Stimulated activated naive CD8-positive, alpha-beta T cell treated with anti-CD3 and anti-CD28 coated beads, Interleukin-15, amount 100 ng/mL, for 72 hours (primary cell): ENCODE data around the gene SCAPER.
"Not testable (repeated sequence)": the region's sequence is repeated elsewhere in the genome, so short reads cannot be mapped to it uniquely, and the experiment has no call there.

Experiments
- ATAC-seq: fragments of 150-1000 bp; cut with Tn5 transposase; 2 replicates; pipeline ENCODE4 v1.10.0; 2021; ENCODE audit warnings: mild to moderate bottlenecking, moderate library complexity
- DNase-seq, 2 donors: peaks; one replicate each; pipeline ENCODE4 v3.0.0; 2021 to 2022
- H3K27ac Mint-ChIP-seq, 2 donors: one replicate each; pipeline ENCODE4 v1.8.0; 2022; ENCODE audit warnings: mild to moderate bottlenecking in 2 of 2, mixed read lengths in 2 of 2, moderate library complexity in 2 of 2
- H3K27me3 Mint-ChIP-seq: one replicate; pipeline ENCODE4 v1.8.0; 2022; ENCODE audit warnings: mixed read lengths
- H3K4me1 Mint-ChIP-seq: one replicate; pipeline ENCODE4 v1.8.0; 2022; ENCODE audit warnings: mild to moderate bottlenecking, mixed read lengths
- H3K4me3 Mint-ChIP-seq, 2 donors: one replicate each; pipeline ENCODE4 v1.8.0; 2022; ENCODE audit warnings: mild to moderate bottlenecking in 2 of 2, mixed read lengths in 2 of 2, moderate library complexity in 1 of 2
- H3K9me3 Mint-ChIP-seq, 2 donors: one replicate each; pipeline ENCODE4 v1.8.0; 2022; ENCODE audit warnings: mixed read lengths in 2 of 2

Gene SCAPER

DNA sequence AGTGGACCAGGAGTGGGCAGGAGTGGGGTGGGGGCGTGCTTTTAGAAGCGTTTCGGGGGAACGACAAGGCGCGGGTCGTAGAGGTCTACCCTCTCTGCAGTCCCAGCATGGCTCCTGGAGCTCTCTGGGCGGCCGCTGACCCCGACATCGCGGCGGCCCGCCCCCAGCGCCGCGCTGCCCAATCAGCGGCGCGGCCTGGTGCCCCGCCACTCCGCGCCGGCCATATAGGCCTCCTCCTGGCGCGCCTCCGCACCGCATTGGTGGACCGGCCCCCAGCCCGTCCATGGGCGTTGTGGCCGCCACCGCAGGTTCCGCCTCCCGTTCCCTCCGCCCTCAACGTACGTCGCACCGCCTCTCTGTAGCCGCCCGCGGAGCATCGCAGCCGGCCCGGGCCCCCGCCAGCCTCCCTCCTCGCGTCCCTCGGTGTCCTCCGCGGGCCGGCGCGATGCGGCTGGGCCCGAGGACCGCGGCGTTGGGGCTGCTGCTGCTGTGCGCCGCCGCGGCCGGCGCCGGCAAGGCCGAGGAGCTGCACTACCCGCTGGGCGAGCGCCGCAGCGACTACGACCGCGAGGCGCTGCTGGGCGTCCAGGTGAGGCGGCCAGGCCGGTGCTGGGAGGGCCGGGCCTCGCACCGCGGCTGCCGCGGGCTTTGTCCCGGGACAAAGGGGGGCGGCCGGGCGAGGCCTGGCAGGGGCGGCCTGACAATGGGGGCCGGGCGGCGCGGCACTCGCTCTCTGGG is 26.4 kb upstream of the SCAPER start, which contains the start of gene RCN2:
Gene RCN2 (plus strand): TSS at position 353 of the 738 bp plus-strand sequence. CDS start 93 bp downstream, at position 446.
- ATAC-seq (peak; percentile 99), DNase-seq (peak; percentile 94 to 95)
- H3K4me1 Mint-ChIP-seq = peaks cover 43% of the 10 kb centered on the region
- H3K27ac Mint-ChIP-seq = peak within 1 kb of the TSS; percentile 84 to 89
- H3K4me3 Mint-ChIP-seq = peak within 1 kb of the TSS; percentile 84 to 86
- H3K9me3 Mint-ChIP-seq = no peaks in the 10 kb centered on the region
- no peaks in the 10 kb centered on the region for H3K27me3 Mint-ChIP-seq

DNA sequence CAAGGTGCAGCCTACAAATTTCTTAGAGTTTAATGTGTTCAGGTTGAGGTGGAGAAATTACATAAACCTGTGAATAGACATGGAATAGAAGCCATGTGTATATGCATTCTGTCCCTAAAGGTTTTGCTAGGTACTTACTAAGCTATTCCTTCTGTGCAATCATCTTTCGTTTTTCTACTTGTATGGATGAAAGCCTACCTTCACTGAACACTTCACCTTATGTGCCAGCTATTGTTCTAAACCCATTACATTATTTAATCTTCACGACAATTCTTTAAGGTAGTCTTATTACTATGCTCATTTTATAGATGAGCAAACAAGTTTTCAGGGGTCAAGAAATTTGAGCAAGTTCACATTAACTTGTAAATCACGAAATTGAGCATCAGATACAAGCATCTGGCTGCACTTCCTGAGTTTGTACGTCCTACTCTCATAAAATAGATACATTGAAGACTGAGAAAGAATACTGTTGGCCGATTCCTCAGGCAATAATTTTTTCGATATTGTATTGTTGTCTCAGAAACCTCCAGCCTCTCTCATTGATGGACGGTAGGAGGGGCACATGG is 25.8 kb upstream of the SCAPER start:
- Mint-ChIP-seq H3K4me3 (peak overlapping the region; percentile 84 to 86), H3K4me1 (peaks cover 40% of the 10 kb centered on the region), H3K27ac (peak overlapping the region; percentile 42 to 50), H3K27me3 (no peaks in the 10 kb centered on the region), H3K9me3 (no peaks in the 10 kb centered on the region)
- DNase-seq = no peak
- ATAC-seq = no peak

DNA sequence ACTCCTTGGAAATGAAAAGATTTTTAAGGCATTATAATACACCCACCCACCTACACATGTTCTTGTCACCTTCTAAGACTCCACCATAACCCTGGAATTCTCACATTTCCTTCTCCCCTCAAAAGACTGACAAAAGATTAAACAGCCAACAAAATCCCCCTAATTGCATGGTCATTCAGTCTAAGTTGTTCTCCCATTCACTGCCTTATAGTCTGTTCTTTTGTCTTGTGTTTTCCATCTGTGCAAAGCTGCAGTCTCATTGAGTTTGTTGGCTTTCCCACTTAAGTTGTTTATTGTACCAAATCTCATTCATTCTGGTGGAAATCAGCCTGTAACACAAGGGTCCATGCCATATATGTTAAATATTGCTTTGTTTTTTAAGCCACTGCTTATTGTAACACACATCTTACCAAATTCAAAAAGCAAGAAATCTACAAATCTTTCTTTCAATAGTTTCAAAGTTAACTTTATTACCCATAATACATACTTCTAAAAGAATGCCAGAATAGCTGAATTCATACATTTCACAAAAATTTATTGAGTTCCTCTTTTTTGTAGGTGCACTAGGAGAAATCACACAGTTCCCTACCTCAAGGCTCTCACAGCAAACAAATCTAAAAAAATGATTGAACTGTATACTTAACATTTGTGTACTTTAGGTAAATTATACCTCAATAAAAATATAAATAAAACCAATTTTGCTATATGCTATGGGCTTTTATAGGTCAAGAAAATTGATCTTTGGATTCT is 24.0 kb upstream of the SCAPER start:
- Mint-ChIP-seq H3K27me3 (no peaks in the 10 kb centered on the region), H3K4me3 (no peak overlapping the region), H3K27ac (no peak overlapping the region), H3K9me3 (no peaks in the 10 kb centered on the region), H3K4me1 (peaks cover 29% of the 10 kb centered on the region)
- ATAC-seq (no peak), DNase-seq (no peak)

DNA sequence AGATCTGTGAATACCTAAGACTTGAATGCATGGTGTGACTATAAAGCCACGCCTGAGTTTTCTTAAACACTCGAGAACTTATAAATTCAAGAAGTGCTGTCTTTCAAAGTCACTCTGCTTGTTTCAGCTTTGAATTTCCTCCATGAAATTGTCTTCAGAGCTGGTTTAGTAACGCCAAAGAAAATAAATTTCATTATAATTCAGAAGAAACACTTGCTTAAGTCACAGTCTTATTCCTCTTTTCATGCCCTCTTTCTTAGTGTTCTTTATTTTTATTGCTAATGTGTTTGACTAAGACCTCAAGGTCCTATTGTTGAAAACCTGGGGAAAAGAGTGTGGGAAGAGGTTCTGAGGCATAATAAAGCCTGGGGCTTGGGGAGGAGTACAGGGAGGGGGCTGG is 23.1 kb upstream of the SCAPER start:
- Mint-ChIP-seq H3K9me3 (no peaks in the 10 kb centered on the region), H3K27ac (no peak overlapping the region), H3K4me3 (no peak overlapping the region), H3K4me1 (peaks cover 22% of the 10 kb centered on the region), H3K27me3 (peaks cover 5% of the 10 kb centered on the region)
- no peak for DNase-seq
- no peak for ATAC-seq

DNA sequence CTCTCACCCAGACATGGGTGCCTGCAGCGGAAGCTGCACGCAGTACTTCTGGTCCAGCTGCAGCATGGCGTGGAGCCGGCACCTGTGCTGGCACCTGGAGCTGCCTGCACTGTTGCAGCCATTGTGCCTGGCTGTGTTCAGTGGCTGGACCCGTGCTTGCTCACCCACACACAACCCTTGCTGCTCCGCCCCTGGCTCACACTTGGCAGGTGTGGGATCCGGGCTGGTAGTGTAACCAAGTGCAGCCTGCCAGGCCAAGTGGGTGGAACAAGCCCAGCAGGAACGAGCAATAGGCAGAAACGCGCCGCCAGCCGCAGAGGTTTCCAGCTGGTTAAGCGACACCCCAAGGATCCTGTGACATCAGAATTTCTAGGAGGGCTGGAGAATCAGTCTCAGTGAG is 11.2 kb upstream of the SCAPER start:
- Mint-ChIP-seq H3K4me1 (no peaks in the 10 kb centered on the region), H3K9me3 (peaks cover 0 to 5% of the 10 kb centered on the region in 2 donors), H3K27me3 (peaks cover 18% of the 10 kb centered on the region), H3K4me3 (no peak overlapping the region), H3K27ac (no peak overlapping the region)
- no peak for DNase-seq
- ATAC-seq = no peak

DNA sequence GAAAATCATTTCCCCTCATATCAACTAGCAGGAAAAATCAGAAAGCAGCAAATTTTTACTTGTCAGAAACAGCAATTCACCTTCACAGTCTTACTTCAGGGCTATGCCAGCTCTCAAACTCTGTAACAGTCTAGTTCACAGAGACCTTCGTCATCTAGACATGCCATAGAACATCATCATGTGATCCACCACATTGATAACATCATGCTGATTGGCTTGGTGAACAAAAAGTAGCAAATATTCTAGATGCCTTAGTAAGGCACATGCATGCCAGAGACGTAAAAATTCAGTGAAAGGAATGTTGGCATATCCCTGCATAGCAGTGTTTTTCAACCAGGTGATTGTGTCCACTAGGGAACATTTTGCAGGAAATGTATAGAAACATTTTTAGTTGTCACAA is 8.6 kb upstream of the SCAPER start:
- Mint-ChIP-seq H3K27me3 (peaks cover 18% of the 10 kb centered on the region), H3K4me1 (no peaks in the 10 kb centered on the region), H3K27ac (no peak overlapping the region), H3K4me3 (no peak overlapping the region), H3K9me3 (no peaks in the 10 kb centered on the region)
- ATAC-seq (no peak), DNase-seq (no peak)

DNA sequence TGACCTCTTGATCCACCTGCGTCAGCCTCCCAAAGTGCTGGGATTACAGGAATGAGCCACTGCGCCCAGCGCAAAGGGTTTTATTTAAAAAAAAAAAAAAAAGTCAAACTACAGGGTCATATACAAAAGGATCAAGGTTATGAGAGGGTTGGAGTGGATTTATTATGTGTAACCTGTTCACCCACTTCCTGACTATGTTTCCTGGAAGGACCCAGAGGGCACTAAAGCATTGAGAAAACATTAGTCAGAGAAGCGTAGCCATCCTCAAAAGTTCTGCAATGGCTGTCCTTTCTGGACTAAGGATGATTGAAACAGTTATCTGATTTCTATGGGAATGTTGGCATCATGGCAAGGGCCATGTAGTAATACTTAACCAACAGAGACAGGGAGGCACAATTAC is 7.3 kb upstream of the SCAPER start:
- no peaks in the 10 kb centered on the region for H3K9me3 Mint-ChIP-seq
- H3K27ac Mint-ChIP-seq = no peak overlapping the region
- no peaks in the 10 kb centered on the region for H3K4me1 Mint-ChIP-seq
- H3K4me3 Mint-ChIP-seq = no peak overlapping the region
- ATAC-seq = no peak
- no peak for DNase-seq
- peaks cover 8% of the 10 kb centered on the region for H3K27me3 Mint-ChIP-seq

DNA sequence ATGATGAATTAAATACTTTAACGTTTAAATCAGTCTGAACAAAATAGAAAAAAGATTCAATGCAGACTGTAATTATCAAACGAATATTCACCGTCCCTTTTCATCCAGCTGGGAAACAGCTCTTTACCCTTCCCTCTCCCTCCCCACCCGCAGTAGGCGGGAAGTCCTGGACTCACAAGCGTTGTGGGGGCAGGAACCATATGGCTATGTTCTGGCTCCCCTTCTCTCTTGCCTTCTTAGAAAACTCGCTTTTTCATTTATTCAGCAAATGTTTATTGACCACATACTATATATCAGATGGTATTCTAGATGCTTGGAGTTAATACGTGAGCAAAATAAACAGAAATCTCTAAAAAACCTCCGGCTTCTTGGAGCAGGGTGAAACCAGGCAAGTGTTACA is 715 bp upstream of the SCAPER start:
- Mint-ChIP-seq H3K4me3 (peak overlapping the region; percentile 96 to 97), H3K9me3 (no peaks in the 10 kb centered on the region), H3K27ac (no peak overlapping the region), H3K27me3 (no peaks in the 10 kb centered on the region), H3K4me1 (peaks cover 36% of the 10 kb centered on the region)
- ATAC-seq (no peak), DNase-seq (no peak)

DNA sequence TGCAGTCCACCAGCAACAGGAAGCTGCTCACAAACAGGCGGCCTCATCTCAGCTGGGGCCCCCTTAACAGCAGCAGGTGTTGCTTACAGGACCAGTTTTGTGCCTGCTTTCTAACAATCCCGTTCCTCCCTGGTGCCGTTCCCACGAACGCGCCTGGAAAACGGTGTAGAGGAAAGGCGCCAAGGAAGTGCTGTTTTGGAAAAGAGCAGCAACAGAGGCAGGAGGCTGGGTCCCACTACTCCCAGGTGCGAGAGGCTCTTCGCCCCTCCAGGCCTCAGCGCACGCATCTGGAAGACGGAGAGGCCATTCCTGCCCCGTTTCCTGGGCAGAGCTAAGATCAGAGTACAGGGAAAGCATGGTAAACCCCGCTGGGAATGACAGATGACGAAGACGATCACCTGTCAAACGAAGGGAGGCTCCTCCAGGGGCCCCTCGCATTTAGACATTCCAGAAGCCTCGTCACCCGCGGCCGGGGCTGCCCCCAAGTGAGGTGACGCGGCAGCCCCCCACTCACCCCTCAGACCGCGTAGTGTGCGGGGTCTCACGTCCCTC is 603 bp downstream of the SCAPER start:
- H3K4me3 Mint-ChIP-seq = peak overlapping the region; percentile 96 to 97
- ATAC-seq = no peak

DNA sequence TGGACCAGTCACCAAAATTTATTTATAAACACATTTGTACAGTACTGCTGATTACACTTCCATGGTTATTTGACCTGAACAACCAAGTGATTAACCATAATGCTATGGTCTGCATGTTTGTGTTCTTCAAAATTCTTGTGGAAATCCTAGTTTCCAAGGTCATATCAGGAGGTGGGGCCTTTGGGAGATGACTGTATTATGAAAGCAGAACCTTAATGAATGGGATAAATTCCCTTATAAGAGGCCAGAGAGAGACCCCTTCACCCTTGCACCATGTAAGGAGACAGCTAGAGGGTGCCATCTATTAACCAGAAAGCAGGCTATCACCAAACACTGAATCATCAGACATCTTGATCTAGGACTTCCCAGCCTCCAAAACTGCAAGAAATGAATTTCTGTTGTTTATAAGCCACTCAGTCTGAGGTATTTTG is 1.9 kb downstream of the SCAPER start:
- H3K4me3 Mint-ChIP-seq = peak overlapping the region; percentile 60 to 96
- peak; percentile 41 for ATAC-seq

More for the DNA sequence above, 603 bp downstream of the SCAPER start:
- DNase-seq = peak in 1 of 2 donors; percentile 24
- Mint-ChIP-seq H3K27me3 (no peaks in the 10 kb centered on the region), H3K4me1 (peaks cover 36% of the 10 kb centered on the region), H3K27ac (peak overlapping the region; percentile 97 to 98), H3K9me3 (peaks cover 0 to 2% of the 10 kb centered on the region in 2 donors)

DNA sequence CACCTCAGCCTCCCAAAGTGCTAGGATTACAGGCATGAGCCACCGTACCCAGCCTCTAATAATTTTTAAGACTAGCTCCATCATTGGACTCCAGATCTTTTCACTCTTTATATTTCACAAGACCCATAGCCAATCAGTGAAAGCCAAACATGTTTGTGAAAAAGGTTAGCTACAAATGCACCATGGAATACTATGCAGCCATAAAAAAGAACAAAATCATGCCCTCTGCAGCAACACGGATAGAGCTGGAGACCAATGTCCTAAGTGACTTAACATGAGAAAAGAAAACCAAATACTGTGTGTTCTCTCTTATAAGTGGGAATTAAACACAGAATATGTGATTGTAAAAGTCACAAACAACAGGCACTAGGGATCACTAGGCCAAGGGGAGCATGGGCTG is 3.2 kb downstream of the SCAPER start:
- Mint-ChIP-seq H3K27ac (no peak overlapping the region), H3K4me1 (peaks cover 41% of the 10 kb centered on the region), H3K4me3 (no peak overlapping the region), H3K9me3 (peaks cover 0 to 8% of the 10 kb centered on the region in 2 donors), H3K27me3 (no peaks in the 10 kb centered on the region)
- no peak for ATAC-seq
- no peak for DNase-seq

More for the DNA sequence above, 1.9 kb downstream of the SCAPER start:
- peak; percentile 3 to 21 for DNase-seq
- peaks cover 41% of the 10 kb centered on the region for H3K4me1 Mint-ChIP-seq
- H3K27me3 Mint-ChIP-seq = no peaks in the 10 kb centered on the region
- H3K9me3 Mint-ChIP-seq = peaks cover 0 to 8% of the 10 kb centered on the region in 2 donors
- H3K27ac Mint-ChIP-seq = no peak overlapping the region

DNA sequence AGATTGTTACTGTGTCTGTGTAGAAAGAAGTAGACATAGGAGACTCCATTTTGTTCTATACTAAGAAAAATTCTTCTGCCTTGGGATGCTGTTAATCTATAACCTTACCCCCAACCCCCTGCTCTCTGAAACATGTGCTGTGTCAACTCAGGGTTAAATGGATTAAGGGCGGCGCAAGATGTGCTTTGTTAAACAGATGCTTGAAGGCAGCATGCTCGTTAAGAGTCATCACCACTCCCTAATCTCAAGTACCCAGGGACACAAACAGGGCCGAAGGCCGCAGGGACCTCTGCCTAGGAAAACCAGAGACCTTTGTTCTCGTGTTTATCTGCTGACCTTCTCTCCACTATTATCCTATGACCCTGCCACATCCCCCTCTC is 5.2 kb downstream of the SCAPER start:
- DNase-seq, H3K27ac Mint-ChIP-seq, H3K27me3 Mint-ChIP-seq, ATAC-seq, H3K9me3 Mint-ChIP-seq, H3K4me3 Mint-ChIP-seq: not testable (repeated sequence)
- H3K4me1 Mint-ChIP-seq = peaks cover 31% of the 10 kb centered on the region

DNA sequence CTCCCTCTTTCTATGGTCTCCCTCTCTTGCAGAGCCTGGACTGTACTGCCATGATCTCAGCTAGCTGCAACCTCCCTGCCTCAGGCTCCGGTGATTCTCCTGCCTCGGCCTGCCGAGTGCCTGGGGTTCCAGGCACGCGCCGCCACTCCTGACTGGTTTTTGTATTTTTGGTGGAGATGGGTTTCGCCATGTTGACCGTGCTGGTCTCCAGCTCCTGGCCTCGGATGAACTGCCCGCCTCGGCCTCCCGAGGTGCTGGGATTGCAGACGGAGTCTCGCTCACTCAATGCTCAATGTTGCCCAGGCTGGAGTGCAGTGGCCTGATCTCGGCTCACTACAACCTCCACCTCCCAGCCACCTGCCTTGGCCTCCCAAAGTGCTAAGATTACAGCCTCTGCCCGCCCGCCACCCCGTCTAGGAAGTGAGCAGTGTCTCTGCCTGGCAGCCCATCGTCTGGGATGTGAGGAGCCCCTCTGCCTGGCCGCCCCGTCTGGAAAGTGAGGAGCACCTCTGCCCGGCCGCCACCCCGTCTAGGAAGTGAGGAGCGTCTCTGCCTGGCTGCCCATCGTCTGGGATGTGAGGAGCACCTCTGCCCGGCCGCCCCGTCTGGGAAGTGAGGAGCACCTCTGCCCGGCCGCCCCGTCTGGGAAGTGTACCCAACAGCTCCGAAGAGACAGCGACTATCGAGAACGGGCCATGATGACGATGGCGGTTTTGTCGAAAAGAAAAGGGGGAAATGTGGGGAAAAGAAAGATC is 5.8 kb downstream of the SCAPER start:
- H3K27me3 Mint-ChIP-seq, H3K4me3 Mint-ChIP-seq, H3K9me3 Mint-ChIP-seq, H3K27ac Mint-ChIP-seq, DNase-seq, ATAC-seq: not testable (repeated sequence)
- H3K4me1 Mint-ChIP-seq = peaks cover 32% of the 10 kb centered on the region

DNA sequence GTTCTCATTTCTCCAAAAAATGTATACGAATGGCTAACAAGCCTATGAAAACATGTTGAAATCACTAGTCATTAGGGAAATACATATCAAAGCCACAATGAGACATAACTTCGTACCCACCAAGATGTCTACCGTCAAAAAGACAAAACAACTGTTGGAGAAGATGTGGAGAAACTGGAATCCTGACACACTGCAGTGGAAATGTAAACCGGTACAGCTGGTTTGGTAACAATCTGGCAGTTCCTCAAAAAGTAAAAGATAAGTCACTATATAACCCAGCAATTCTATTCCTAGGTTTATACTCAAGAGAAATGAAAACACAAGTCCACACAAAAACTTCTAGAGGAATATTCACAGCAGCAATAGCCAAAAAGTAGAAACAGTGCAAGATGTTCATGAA is 7.0 kb downstream of the SCAPER start:
- Mint-ChIP-seq H3K27ac (no peak overlapping the region), H3K9me3 (peaks cover 4 to 8% of the 10 kb centered on the region in 2 donors)
- ATAC-seq = no peak

DNA sequence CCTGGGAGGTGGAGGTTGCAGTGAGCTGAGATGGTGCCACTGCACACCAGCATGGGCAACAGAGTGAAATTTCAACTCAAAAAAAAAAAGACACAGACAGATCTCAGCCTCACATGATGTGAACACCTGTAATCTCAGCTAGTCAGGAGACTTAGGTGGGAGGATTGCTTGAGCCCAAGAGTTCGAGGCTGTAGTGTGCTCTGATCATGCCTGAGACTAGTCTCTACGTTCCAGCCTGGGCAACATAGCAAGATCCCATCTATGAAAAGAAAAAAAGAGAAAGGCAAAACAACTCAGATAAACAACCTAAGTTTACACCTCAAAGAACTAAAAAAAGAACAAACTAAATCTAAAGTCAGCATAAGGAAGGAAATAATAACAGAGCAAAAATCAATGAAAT is 11.0 kb downstream of the SCAPER start:
- H3K27ac Mint-ChIP-seq = no peak overlapping the region
- no peak for DNase-seq
- no peak overlapping the region for H3K4me3 Mint-ChIP-seq
- no peaks in the 10 kb centered on the region for H3K27me3 Mint-ChIP-seq
- no peak for ATAC-seq
- peaks cover 2 to 4% of the 10 kb centered on the region in 2 donors for H3K9me3 Mint-ChIP-seq
- peaks cover 44% of the 10 kb centered on the region for H3K4me1 Mint-ChIP-seq

More for the DNA sequence above, 7.0 kb downstream of the SCAPER start:
- Mint-ChIP-seq H3K27me3 (no peaks in the 10 kb centered on the region), H3K4me1 (peaks cover 30% of the 10 kb centered on the region), H3K4me3 (no peak overlapping the region)
- DNase-seq = no peak
